Measurements from ENCODE around the gene NQO1.

DNA sequence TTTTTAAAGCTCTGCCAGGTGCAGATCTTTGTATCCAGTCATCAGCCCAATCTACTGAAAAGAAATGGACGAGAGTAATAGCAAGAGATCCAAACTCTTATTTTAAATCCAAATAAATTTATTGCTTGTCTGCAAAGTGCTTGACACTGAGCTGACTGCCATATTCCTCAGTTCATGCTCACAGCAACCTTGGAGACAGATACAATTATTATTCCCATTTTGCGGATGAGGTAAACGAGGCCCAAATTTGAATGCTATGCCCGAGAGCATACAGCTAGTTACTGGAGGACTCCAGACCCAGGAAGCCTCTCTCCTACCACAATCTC lies 27.7 kb upstream of the NQO1 start:
- TF ChIP-seq, protein P1, sequence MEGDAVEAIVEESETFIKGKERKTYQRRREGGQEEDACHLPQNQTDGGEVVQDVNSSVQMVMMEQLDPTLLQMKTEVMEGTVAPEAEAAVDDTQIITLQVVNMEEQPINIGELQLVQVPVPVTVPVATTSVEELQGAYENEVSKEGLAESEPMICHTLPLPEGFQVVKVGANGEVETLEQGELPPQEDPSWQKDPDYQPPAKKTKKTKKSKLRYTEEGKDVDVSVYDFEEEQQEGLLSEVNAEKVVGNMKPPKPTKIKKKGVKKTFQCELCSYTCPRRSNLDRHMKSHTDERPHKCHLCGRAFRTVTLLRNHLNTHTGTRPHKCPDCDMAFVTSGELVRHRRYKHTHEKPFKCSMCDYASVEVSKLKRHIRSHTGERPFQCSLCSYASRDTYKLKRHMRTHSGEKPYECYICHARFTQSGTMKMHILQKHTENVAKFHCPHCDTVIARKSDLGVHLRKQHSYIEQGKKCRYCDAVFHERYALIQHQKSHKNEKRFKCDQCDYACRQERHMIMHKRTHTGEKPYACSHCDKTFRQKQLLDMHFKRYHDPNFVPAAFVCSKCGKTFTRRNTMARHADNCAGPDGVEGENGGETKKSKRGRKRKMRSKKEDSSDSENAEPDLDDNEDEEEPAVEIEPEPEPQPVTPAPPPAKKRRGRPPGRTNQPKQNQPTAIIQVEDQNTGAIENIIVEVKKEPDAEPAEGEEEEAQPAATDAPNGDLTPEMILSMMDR (IDR thresholded peaks at IDR 0.05; ENCODE audit: low read length), result no peak
- TF ChIP-seq EZH2 (IDR thresholded peaks at IDR 0.05; ENCODE audit: borderline replicate concordance, low read length), result no peak
